AG09319 (cell line): Measurements from ENCODE around the gene GCM1.

Experiments
- DNase-seq: peaks from one replicate; pipeline ENCODE4 v3.0.0-alpha.2; 2010; ENCODE audit warnings: low read depth; ENCODE audit errors: extremely low read depth
- CTCF ChIP-seq: IDR thresholded peaks from 2 replicates; pipeline ENCODE4 v1.5.1; 2011; ENCODE audit warnings: low read depth, mild to moderate bottlenecking, inconsistent platforms, low read length, moderate library complexity

The GCM1 gene

GRCh38 chr6:53151676-53152075 is 3.0 kb upstream of the GCM1 start:
- no peak for DNase-seq

DNA sequence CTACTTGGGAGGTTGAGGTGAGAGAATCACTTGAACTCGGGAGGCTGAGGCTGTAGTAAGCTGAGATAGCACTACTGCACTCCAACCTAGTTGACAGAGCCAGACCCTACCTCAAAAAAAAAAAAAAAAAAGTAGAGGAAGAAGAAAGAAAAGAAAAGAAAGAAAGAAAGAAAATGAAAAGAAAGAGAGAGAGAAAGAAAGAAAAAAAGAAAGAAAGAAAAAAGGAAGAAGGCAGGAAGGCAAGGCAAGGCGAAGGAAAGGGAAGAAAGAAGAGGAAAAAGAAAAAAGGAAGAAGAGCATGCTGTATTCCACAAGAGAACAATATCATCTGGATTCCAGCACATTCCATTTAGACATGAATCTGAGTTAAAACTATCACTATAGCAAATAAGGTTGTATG is 3.8 kb downstream of the GCM1 start:
- no peak for TF ChIP-seq CTCF

More at GRCh38 chr6:53151676-53152075, 3.0 kb upstream of the GCM1 start:
- peak; percentile 6 for TF ChIP-seq CTCF

DNA sequence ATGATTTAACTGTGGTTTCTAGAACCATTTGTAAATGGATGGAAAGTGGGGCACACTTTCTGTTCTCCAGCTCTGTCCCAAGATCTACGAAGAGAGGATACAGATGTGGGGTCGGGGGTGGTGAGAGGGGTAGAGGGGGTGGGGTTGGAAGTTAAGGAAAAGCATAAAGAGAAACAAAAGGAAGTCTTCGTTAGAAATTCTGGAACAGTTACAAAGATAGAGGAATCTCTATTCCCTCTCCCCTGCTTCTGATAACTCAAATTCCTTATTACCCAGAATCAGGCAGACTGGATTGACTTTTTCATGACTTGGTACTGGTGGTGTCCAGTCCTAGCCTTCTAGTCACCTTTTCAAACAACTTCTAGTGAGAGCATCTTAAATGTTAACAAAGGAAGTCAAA is 4.9 kb downstream of the GCM1 start:
- DNase-seq = no peak
- TF ChIP-seq CTCF = no peak

More for the DNA sequence above, 3.8 kb downstream of the GCM1 start:
- no peak for DNase-seq

DNA sequence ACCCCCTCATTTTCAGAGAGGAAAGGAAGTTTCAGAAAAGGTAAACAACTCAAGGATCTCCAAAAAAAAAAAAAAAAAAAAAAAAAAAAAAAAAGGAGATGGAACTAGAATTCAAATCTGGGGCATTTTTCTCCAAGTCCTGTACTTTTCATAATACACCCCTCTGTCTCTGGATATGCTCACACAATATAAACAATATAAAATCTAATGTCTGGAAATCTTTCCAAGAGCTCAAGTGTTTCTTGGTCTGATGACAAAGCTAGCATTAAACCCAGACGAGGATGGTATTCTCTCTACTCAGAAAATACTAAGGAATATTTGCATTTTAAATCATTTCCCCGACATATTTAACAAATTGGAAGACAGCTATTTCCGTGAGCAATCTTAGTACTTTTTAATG is 5.8 kb downstream of the GCM1 start:
- no peak for DNase-seq

DNA sequence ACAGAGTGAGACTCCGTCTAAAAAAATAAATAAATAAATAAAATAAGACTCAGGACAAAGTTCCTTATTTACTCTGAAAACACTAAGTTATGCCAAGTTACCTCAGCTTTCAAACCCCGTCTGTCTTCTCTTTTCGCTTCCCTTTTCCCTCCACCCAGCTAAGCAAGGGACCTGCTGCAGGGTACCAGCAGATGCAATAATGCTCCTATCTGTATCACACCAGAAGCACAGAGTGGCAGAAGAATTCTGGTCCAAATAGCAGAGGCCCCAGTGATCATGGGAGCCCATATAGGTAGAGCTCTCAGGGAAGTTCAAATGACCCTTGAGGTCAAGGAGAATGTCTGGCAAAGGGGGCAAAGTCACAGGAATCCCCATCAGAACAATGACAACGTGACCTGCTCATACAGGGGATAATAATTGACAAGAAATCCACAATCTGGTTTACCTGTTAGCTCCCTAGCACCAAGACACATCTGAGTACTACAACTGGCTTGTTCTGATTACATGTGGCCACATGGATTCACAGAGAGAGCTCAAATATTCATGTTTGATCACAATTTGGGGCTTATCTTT is 8.7 kb downstream of the GCM1 start:
- no peak for TF ChIP-seq CTCF
- no peak for DNase-seq

More for the DNA sequence above, 5.8 kb downstream of the GCM1 start:
- TF ChIP-seq CTCF = no peak

DNA sequence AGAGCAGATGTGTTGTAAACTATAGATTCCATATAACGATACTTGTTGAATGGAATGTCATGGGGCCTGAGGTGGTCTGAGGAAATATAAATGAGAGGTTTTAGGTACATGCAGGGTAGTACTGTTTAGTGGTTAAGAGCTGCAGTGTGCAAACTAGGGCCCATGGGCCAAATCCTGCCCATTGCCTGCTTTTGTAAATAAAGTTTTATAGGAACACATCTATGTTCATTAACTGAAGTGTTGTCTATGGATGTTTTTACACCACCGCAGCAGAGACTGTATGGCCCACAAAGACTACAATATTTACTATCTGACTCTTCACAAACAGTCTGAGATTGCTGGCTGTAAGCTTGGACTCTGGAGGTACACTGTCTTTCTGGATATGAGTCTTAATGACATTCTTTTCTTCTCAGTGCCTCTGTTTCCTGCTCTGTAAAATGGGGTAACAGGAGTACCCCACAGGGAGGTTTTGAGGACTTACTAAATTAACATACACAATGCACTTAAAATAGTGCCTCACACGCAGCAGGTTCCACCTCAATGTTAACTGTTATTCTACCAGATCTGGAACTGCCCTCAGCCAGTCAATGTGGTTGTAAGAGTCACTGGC is 12.5 kb downstream of the GCM1 start:
- no peak for DNase-seq
- no peak for TF ChIP-seq CTCF

GRCh38 chr6:53134601-53135235 is 13.9 kb downstream of the GCM1 start:
- DNase-seq = no peak
- TF ChIP-seq CTCF = no peak
